Neural cell (in vitro differentiated cells): ENCODE data around the gene GCNT3. TPM values are rescaled to one million over a fixed set of nuclear protein-coding genes. Genes with fewer than 3 reads are reported as not detected.
"Not testable (repeated sequence)": the region's sequence is repeated elsewhere in the genome, so short reads cannot be mapped to it uniquely, and the experiment has no call there.

ENCODE experiments used
- H2AFZ ChIP-seq: fragments of 200-600, 300-800 bp; sonication (generic), shearing (Covaris generic); 2 replicates; pipeline ENCODE4 v1.6.0; 2014; ENCODE audit warnings: low read depth, mild to moderate bottlenecking, antibody characterized with exemption, low read length, moderate library complexity
- H3F3A ChIP-seq: fragments of 200-600 bp; shearing (Covaris generic); 2 replicates; pipeline ENCODE4 v1.6.1; 2016; ENCODE audit warnings: mild to moderate bottlenecking, moderate library complexity, mixed read lengths, antibody characterized with exemption, low read length; ENCODE audit not compliant: insufficient read depth, poor library complexity, severe bottlenecking
- H3K27ac ChIP-seq: fragments of 200-600, 300-800 bp; sonication (generic), shearing (Covaris generic); 2 replicates; pipeline ENCODE4 v1.5.1; 2014; ENCODE audit warnings: mild to moderate bottlenecking, low read length, moderate library complexity
- H3K27me3 ChIP-seq: fragments of 300-800, 200-600 bp; sonication (generic), shearing (Covaris generic); 2 replicates; pipeline ENCODE4 v1.6.0; 2014; ENCODE audit warnings: mild to moderate bottlenecking, low read depth, low read length, moderate library complexity; ENCODE audit not compliant: insufficient read depth
- H3K36me3 ChIP-seq: fragments of 300-800, 200-600 bp; sonication (generic), shearing (Covaris generic); 2 replicates; pipeline ENCODE4 v1.5.1; 2014; ENCODE audit warnings: mild to moderate bottlenecking, antibody characterized with exemption, low read length, moderate library complexity; ENCODE audit not compliant: insufficient read depth
- H3K4me2 ChIP-seq: fragments of 300-800, 200-600 bp; sonication (generic), shearing (Covaris generic); 2 replicates; pipeline ENCODE4 v1.6.0; 2014; ENCODE audit warnings: mild to moderate bottlenecking, low read length
- H3K4me3 ChIP-seq: fragments of 300-800, 200-600 bp; sonication (generic), shearing (Covaris generic); 2 replicates; pipeline ENCODE4 v1.5.1; 2014; ENCODE audit warnings: mild to moderate bottlenecking, low read length, moderate library complexity
- H3K79me2 ChIP-seq: fragments of 200-600 bp; shearing (Covaris generic); replicated peaks from 2 replicates; pipeline ENCODE4 v1.6.0; 2014; ENCODE audit warnings: mild to moderate bottlenecking, low read length, moderate library complexity; ENCODE audit not compliant: insufficient read depth
- H3K9ac ChIP-seq: fragments of 300-800, 200-600 bp; sonication (generic), shearing (Covaris generic); 2 replicates; pipeline ENCODE4 v1.6.1; 2016; ENCODE audit warnings: mild to moderate bottlenecking, low read length, mixed read lengths
- H3K9me2 ChIP-seq: fragments of 200-600 bp; shearing (Covaris generic); 2 replicates; pipeline ENCODE4 v1.6.1; 2016; ENCODE audit warnings: mild to moderate bottlenecking, low read length, mixed read lengths; ENCODE audit not compliant: insufficient read depth
- H3K9me3 ChIP-seq: fragments of 200-600, 300-800 bp; sonication (generic), shearing (Covaris generic); 2 replicates; pipeline ENCODE4 v1.6.1; 2016; ENCODE audit warnings: mild to moderate bottlenecking, mixed run types, low read length, moderate library complexity, mixed read lengths
- H4K20me1 ChIP-seq: fragments of 200-600 bp; shearing (Covaris generic); 2 replicates; pipeline ENCODE4 v1.6.1; 2016; ENCODE audit warnings: mild to moderate bottlenecking, mixed run types; ENCODE audit not compliant: insufficient read depth
- EP300 ChIP-seq: fragments of 450-650 bp; conservative IDR thresholded peaks from 2 replicates; pipeline ENCODE4 v1.6.1; 2014; ENCODE audit warnings: antibody characterized with exemption, mild to moderate bottlenecking, moderate library complexity; ENCODE audit not compliant: poor library complexity, severe bottlenecking
- EZH2 ChIP-seq: fragments of 200-600, 300-800 bp; shearing (Covaris generic), sonication (generic); IDR thresholded peaks from 2 replicates; pipeline ENCODE4 v1.6.1; 2014; ENCODE audit warnings: antibody characterized with exemption, low read length, borderline replicate concordance, mild to moderate bottlenecking; ENCODE audit not compliant: insufficient read depth, poor library complexity, severe bottlenecking
- MXI1 ChIP-seq: fragments of 450-650 bp; conservative IDR thresholded peaks from 2 replicates; pipeline ENCODE4 v1.6.1; 2014; ENCODE audit warnings: antibody characterized with exemption, mild to moderate bottlenecking; ENCODE audit not compliant: poor library complexity, severe bottlenecking
- POLR2AphosphoS5 ChIP-seq: IDR thresholded peaks from 2 replicates; pipeline ENCODE4 v1.6.1; 2012
- RAD21 ChIP-seq: fragments of 450-650 bp; conservative IDR thresholded peaks from 2 replicates; pipeline ENCODE4 v1.6.1; 2014; ENCODE audit warnings: antibody characterized with exemption, mild to moderate bottlenecking, moderate library complexity
- SMC3 ChIP-seq: fragments of 450-650 bp; conservative IDR thresholded peaks from 2 replicates; pipeline ENCODE4 v1.6.1; 2014; ENCODE audit warnings: antibody characterized with exemption, mild to moderate bottlenecking, moderate library complexity; ENCODE audit not compliant: poor library complexity
- TAF1 ChIP-seq: IDR thresholded peaks from 2 replicates; pipeline ENCODE4 v1.6.1; 2012; ENCODE audit warnings: low read depth
- polyA plus RNA-seq: library from polyadenylated mRNA; depleted of rRNA; stranded (reverse); fragments of >200 nt; gene quantifications from 2 replicates; pipeline ENCODE4 v1.2.3, GENCODE V29; 2014
- TF ChIP-seq, protein P1 (sequence below): IDR thresholded peaks from 2 replicates; pipeline ENCODE4 v1.6.1; 2012; ENCODE audit warnings: borderline replicate concordance
- TF ChIP-seq, protein P2 (sequence below): fragments of 450-650 bp; IDR thresholded peaks from 2 replicates; pipeline ENCODE4 v1.5.1; 2014; ENCODE audit warnings: antibody characterized with exemption, mild to moderate bottlenecking, moderate library complexity; ENCODE audit not compliant: poor library complexity, severe bottlenecking

GCNT3 gene
- polyA plus RNA-seq, 1 donor from 2014 or later = 0.81 TPM

DNA sequence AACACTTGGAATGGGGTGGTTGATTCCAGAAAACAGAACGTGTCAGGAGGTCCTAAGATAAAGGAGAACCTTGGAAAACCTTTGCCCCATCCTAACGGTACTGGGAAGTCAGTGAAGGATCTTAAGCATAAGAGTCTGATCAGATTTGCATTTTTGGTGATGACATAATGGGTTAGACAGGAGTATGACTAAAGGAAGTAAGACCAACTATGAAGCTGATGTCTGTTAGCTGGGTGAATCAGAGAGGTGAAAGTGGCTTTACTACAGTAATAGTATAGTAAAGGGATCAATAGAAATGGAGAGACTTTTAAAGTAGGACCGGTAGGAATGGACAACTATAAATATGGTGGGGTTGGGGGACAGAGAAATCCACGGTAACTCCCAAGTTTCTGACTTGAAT, 33.2 kb downstream of the GCNT3 start:
- Histone ChIP-seq H3K4me3 (no peak overlapping the region), H3K4me2 (no peak overlapping the region), H3F3A (no peaks in the 10 kb centered on the region), H3K79me2 (no peaks in the 10 kb centered on the region), H3K36me3 (peaks cover 6% of the 10 kb centered on the region), H2AFZ (no peak overlapping the region), H3K27me3 (no peaks in the 10 kb centered on the region), H3K9me3 (no peaks in the 10 kb centered on the region), H3K27ac (no peak overlapping the region), H4K20me1 (no peaks in the 10 kb centered on the region), H3K9ac (no peak overlapping the region), H3K9me2 (no peaks in the 10 kb centered on the region)
- TF ChIP-seq EZH2 = no peak

DNA sequence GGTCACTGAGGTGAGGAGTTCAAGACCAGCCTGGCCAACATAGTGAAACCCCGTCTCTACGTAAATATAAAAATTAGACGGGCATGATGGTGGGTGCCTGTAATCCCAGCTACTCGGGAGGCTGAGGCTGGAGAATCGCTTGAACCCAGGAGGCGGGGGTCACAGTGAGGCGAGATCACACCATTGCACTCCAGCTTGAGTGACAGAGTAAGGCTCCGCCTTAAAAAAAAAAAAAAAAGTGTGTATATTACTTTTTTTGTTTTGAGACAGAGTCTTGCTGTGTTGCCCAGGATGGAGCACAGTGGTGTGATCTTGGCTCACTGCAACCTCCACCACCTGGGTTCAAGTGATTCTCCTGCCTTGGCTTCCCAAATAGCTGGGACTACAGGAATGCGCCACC, 34.2 kb downstream of the GCNT3 start:
- not testable (repeated sequence) for H3K79me2 ChIP-seq, H3K9me3 ChIP-seq, H3K27me3 ChIP-seq, H4K20me1 ChIP-seq, H2AFZ ChIP-seq, H3K9me2 ChIP-seq, H3F3A ChIP-seq, H3K9ac ChIP-seq, H3K4me3 ChIP-seq, H3K27ac ChIP-seq, H3K4me2 ChIP-seq, H3K36me3 ChIP-seq

GRCh38 chr15:59646277-59646676, 34.7 kb downstream of the GCNT3 start:
- no peaks in the 10 kb centered on the region for H3K79me2 ChIP-seq
- TF ChIP-seq EP300 (no peak), MXI1 (no peak)
- no peak overlapping the region for H3K4me3 ChIP-seq
- H2AFZ ChIP-seq = no peak overlapping the region
- no peaks in the 10 kb centered on the region for H3K27me3 ChIP-seq
- no peaks in the 10 kb centered on the region for H3K9me3 ChIP-seq
- no peak overlapping the region for H3K4me2 ChIP-seq
- H3K27ac ChIP-seq = no peak overlapping the region
- peaks cover 6% of the 10 kb centered on the region for H3K36me3 ChIP-seq
- no peaks in the 10 kb centered on the region for H3K9me2 ChIP-seq
- no peak overlapping the region for H3K9ac ChIP-seq
- H4K20me1 ChIP-seq = no peaks in the 10 kb centered on the region
- H3F3A ChIP-seq = no peaks in the 10 kb centered on the region

GRCh38 chr15:59647085-59647484, 35.5 kb downstream of the GCNT3 start:
- no peaks in the 10 kb centered on the region for H3F3A ChIP-seq
- no peak overlapping the region for H3K4me2 ChIP-seq
- no peaks in the 10 kb centered on the region for H3K79me2 ChIP-seq
- H4K20me1 ChIP-seq = no peaks in the 10 kb centered on the region
- no peak overlapping the region for H3K27ac ChIP-seq
- H2AFZ ChIP-seq = no peak overlapping the region
- TF ChIP-seq, protein P1, sequence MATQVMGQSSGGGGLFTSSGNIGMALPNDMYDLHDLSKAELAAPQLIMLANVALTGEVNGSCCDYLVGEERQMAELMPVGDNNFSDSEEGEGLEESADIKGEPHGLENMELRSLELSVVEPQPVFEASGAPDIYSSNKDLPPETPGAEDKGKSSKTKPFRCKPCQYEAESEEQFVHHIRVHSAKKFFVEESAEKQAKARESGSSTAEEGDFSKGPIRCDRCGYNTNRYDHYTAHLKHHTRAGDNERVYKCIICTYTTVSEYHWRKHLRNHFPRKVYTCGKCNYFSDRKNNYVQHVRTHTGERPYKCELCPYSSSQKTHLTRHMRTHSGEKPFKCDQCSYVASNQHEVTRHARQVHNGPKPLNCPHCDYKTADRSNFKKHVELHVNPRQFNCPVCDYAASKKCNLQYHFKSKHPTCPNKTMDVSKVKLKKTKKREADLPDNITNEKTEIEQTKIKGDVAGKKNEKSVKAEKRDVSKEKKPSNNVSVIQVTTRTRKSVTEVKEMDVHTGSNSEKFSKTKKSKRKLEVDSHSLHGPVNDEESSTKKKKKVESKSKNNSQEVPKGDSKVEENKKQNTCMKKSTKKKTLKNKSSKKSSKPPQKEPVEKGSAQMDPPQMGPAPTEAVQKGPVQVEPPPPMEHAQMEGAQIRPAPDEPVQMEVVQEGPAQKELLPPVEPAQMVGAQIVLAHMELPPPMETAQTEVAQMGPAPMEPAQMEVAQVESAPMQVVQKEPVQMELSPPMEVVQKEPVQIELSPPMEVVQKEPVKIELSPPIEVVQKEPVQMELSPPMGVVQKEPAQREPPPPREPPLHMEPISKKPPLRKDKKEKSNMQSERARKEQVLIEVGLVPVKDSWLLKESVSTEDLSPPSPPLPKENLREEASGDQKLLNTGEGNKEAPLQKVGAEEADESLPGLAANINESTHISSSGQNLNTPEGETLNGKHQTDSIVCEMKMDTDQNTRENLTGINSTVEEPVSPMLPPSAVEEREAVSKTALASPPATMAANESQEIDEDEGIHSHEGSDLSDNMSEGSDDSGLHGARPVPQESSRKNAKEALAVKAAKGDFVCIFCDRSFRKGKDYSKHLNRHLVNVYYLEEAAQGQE = no peak
- TF ChIP-seq EZH2 (no peak), SMC3 (no peak), EP300 (no peak), POLR2AphosphoS5 (no peak), MXI1 (no peak), TAF1 (no peak), RAD21 (no peak)
- TF ChIP-seq, protein P2, sequence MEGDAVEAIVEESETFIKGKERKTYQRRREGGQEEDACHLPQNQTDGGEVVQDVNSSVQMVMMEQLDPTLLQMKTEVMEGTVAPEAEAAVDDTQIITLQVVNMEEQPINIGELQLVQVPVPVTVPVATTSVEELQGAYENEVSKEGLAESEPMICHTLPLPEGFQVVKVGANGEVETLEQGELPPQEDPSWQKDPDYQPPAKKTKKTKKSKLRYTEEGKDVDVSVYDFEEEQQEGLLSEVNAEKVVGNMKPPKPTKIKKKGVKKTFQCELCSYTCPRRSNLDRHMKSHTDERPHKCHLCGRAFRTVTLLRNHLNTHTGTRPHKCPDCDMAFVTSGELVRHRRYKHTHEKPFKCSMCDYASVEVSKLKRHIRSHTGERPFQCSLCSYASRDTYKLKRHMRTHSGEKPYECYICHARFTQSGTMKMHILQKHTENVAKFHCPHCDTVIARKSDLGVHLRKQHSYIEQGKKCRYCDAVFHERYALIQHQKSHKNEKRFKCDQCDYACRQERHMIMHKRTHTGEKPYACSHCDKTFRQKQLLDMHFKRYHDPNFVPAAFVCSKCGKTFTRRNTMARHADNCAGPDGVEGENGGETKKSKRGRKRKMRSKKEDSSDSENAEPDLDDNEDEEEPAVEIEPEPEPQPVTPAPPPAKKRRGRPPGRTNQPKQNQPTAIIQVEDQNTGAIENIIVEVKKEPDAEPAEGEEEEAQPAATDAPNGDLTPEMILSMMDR = no peak
- no peaks in the 10 kb centered on the region for H3K9me3 ChIP-seq
- peaks cover 9% of the 10 kb centered on the region for H3K36me3 ChIP-seq
- H3K4me3 ChIP-seq = no peak overlapping the region
- H3K27me3 ChIP-seq = no peaks in the 10 kb centered on the region
- H3K9ac ChIP-seq = no peak overlapping the region
- no peaks in the 10 kb centered on the region for H3K9me2 ChIP-seq
